ENCODE results near the gene DNAJB4.

- TF ChIP-seq CREB1 (IDR thresholded peaks at IDR 0.05) (no peak), POLR2A (IDR thresholded peaks at IDR 0.05; ENCODE audit: control extremely low read depth in 1 of 2, low read depth in 2 of 2, low read length in 2 of 2) (peak in 1 of 2 experiments; percentile 63; a peak in 2 of 3 replicates), SP2 (IDR thresholded peaks at IDR 0.05; ENCODE audit: low read length) (no peak), TAF1 (IDR thresholded peaks at IDR 0.05; ENCODE audit: low read depth, low read length) (peak; percentile 54), RXRA (IDR thresholded peaks at IDR 0.05; ENCODE audit: insufficient read depth, low read depth, low read length) (no peak), TAF7 (optimal IDR thresholded peaks at IDR 0.05; ENCODE audit: borderline replicate concordance, low read depth, low read length) (peak; percentile 18), ZNF274 (IDR thresholded peaks at IDR 0.05; ENCODE audit: borderline replicate concordance, extremely low read depth, low read length) (no peak), MAX (IDR thresholded peaks at IDR 0.05) (peak; percentile 92)
- TF ChIP-seq, protein P1, sequence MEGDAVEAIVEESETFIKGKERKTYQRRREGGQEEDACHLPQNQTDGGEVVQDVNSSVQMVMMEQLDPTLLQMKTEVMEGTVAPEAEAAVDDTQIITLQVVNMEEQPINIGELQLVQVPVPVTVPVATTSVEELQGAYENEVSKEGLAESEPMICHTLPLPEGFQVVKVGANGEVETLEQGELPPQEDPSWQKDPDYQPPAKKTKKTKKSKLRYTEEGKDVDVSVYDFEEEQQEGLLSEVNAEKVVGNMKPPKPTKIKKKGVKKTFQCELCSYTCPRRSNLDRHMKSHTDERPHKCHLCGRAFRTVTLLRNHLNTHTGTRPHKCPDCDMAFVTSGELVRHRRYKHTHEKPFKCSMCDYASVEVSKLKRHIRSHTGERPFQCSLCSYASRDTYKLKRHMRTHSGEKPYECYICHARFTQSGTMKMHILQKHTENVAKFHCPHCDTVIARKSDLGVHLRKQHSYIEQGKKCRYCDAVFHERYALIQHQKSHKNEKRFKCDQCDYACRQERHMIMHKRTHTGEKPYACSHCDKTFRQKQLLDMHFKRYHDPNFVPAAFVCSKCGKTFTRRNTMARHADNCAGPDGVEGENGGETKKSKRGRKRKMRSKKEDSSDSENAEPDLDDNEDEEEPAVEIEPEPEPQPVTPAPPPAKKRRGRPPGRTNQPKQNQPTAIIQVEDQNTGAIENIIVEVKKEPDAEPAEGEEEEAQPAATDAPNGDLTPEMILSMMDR (IDR thresholded peaks at IDR 0.05; ENCODE audit: control extremely low read depth in 1 of 3, insufficient read depth in 1 of 3, low read depth in 1 of 3, low read length in 3 of 3): no peak
These were observed 41.4 kb downstream of the DNAJB4 start, which contains the start of gene GIPC2 for GRCh38 chr1:78045926-78046778.
